NCI-H2227 treated with DMSO at 0.1 percent for 48 hours (cell line): ENCODE results near the gene LRRC10.
"Not testable (repeated sequence)": the region's sequence is repeated elsewhere in the genome, so short reads cannot be mapped to it uniquely, and the experiment has no call there.

Source experiments
- DNase-seq: peaks from one replicate; lab custom pipeline; 2025; lab: John Stamatoyannopoulos, UW

Gene LRRC10

GRCh38 chr12:69616025-69616424 is 5.3 kb upstream of the LRRC10 start:
- DNase-seq, result no peak

GRCh38 chr12:69613351-69613750 is 2.6 kb upstream of the LRRC10 start:
- no peak for DNase-seq

GRCh38 chr12:69610126-69610525 is 581 bp downstream of the LRRC10 start:
- DNase-seq, result no peak

GRCh38 chr12:69608114-69608513 is 2.6 kb downstream of the LRRC10 start:
- DNase-seq, result no peak

GRCh38 chr12:69604275-69604674 is 6.4 kb downstream of the LRRC10 start:
- DNase-seq, result not testable (repeated sequence)

- DNase-seq, result not testable (repeated sequence)
Observed at GRCh38 chr12:69603556-69603955, 7.2 kb downstream of the LRRC10 start.

GRCh38 chr12:69602954-69603353 is 7.8 kb downstream of the LRRC10 start:
- no peak for DNase-seq

GRCh38 chr12:69601962-69602685 is 8.6 kb downstream of the LRRC10 start:
- DNase-seq, result no peak

- DNase-seq, result no peak
Observed at GRCh38 chr12:69600804-69601203, 9.9 kb downstream of the LRRC10 start.

GRCh38 chr12:69598174-69598753 is 12.4 kb downstream of the LRRC10 start:
- no peak for DNase-seq

- DNase-seq, result no peak
Observed at GRCh38 chr12:69595689-69596088, 15.0 kb downstream of the LRRC10 start.

GRCh38 chr12:69589082-69589481 is 21.6 kb downstream of the LRRC10 start:
- DNase-seq, result no peak

- no peak for DNase-seq
Observed at GRCh38 chr12:69588527-69588926, 22.2 kb downstream of the LRRC10 start.

- peak; percentile 96 for DNase-seq
Observed at GRCh38 chr12:69585189-69586062, 25.3 kb downstream of the LRRC10 start, which contains the start of gene CCT2. CCT2 (plus strand) TSS chr12:69585459; CDS start chr12:69585522, 63 bp downstream.

GRCh38 chr12:69583203-69583602 is 27.5 kb downstream of the LRRC10 start:
- no peak for DNase-seq

- no peak for DNase-seq
Observed at GRCh38 chr12:69580074-69580473, 30.6 kb downstream of the LRRC10 start.

GRCh38 chr12:69579029-69579428 is 31.7 kb downstream of the LRRC10 start:
- no peak for DNase-seq

GRCh38 chr12:69578283-69578682 is 32.4 kb downstream of the LRRC10 start:
- DNase-seq, result no peak

GRCh38 chr12:69575346-69575745 is 35.4 kb downstream of the LRRC10 start:
- DNase-seq, result no peak

- DNase-seq, result peak; percentile 65
Observed at GRCh38 chr12:69570545-69571399, 39.9 kb downstream of the LRRC10 start.

- no peak for DNase-seq
Observed at GRCh38 chr12:69570000-69570516, 40.6 kb downstream of the LRRC10 start.

- DNase-seq, result no peak
Observed at GRCh38 chr12:69569236-69569635, 41.5 kb downstream of the LRRC10 start.
